ENCODE data around the gene CRACDL.
"Not testable (repeated sequence)": the region's sequence is repeated elsewhere in the genome, so short reads cannot be mapped to it uniquely, and the experiment has no call there.

The CRACDL gene

GRCh38 chr2:98882971-98883779, 52.9 kb downstream of the CRACDL start:
- no peak for TF ChIP-seq CTCF (IDR thresholded peaks at IDR 0.05)
- no peak for TF ChIP-seq ZFX (IDR thresholded peaks at IDR 0.05; ENCODE audit: borderline replicate concordance)
- no peak overlapping the region for H3K27ac ChIP-seq

DNA sequence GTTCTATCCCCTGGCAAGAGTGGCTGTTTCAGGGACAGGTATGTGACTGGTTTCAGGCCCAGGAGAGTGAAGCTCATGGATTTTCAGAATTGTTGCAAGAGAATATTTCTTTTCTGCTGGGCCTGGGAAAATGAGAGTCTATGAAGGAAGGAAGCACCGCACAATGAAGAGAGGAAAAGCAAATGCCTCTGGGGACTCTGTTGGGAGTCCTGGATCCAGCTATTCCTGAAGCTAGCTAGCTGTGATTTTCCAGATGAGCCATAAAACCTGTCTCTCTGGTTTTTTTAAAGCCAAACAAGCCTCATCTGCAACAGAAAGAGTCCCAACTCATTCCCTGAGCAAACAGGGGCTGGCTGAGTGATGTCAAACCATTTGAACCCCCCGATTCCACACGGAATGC, 53.7 kb downstream of the CRACDL start:
- H3K27ac ChIP-seq = no peak overlapping the region
- TF ChIP-seq ZFX (IDR thresholded peaks at IDR 0.05; ENCODE audit: borderline replicate concordance) = no peak
- no peak for TF ChIP-seq CTCF (IDR thresholded peaks at IDR 0.05)

DNA sequence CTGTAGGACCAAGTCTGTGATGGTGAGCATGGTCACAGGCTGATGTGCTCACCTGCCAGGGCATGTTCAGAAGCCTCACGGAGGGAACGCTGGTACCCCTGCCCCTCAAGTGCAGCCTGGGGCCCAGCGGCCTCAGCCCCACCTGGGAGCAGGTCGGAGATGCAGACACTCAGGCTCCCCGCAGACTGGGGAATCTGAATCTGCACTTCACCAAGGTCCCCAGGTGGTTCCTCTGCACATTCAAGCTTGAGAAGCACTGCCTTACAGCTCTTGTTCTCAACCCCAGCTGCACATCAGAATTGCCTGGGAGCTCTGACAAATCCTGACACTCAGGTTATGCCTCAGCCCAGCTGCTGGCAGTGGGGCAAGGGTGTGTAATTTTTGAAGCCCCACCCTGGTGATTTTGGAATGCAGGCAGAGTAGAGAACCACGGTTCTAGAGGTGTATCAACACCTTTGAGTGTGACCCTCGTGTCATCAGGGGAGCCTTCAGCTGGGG, 54.8 kb downstream of the CRACDL start:
- TF ChIP-seq CTCF (IDR thresholded peaks at IDR 0.05) (no peak), ZFX (IDR thresholded peaks at IDR 0.05; ENCODE audit: borderline replicate concordance) (no peak)
- H3K27ac ChIP-seq = no peak overlapping the region

GRCh38 chr2:98880266-98881152, 55.5 kb downstream of the CRACDL start:
- TF ChIP-seq CTCF (IDR thresholded peaks at IDR 0.05) = no peak
- TF ChIP-seq ZFX (IDR thresholded peaks at IDR 0.05; ENCODE audit: borderline replicate concordance) = no peak
- no peak overlapping the region for H3K27ac ChIP-seq

GRCh38 chr2:98877658-98878057, 58.4 kb downstream of the CRACDL start:
- H3K27ac ChIP-seq = not testable (repeated sequence)

DNA sequence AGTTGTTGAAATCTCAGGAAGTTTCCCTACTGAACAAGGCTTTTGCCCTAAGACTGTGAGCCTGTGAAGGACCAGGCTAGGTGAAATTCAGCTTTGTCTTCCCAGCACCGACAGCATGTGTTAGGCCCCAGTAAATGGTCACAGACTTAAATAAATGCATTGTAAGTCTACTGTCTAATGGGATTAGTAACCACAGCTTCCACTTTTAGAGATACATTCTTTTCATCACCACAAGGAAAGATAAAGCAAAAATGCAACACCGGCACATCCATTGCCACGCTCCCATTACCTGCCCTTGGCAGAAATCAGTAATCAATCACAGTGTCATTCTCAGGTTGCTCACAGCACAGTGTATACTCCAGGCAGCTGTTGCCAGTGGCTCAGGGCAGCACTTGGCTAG, 59.3 kb downstream of the CRACDL start:
- no peak overlapping the region for H3K27ac ChIP-seq
- TF ChIP-seq ZFX (IDR thresholded peaks at IDR 0.05; ENCODE audit: borderline replicate concordance) (no peak), CTCF (IDR thresholded peaks at IDR 0.05) (no peak)

DNA sequence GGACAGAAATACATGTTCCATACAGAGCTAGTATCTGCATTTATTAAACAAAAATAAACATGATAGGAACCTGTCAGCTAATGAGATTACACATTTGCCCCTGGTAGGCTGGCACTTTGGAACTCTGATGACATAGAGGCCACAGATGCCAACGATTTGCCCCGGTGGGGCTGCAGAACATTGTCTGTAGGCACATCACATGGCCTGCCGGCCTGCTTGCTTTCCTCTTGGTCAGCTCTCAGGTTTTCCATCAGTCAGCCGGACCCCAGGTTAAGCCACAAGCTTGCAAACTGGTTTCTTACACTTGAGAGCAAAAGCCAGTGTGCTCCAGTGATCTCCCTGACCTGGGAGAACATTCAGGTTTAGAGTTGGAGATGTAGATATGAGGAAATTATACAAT, 60.3 kb downstream of the CRACDL start:
- no peak overlapping the region for H3K27ac ChIP-seq
- no peak for TF ChIP-seq ZFX (IDR thresholded peaks at IDR 0.05; ENCODE audit: borderline replicate concordance)
- TF ChIP-seq CTCF (IDR thresholded peaks at IDR 0.05) = no peak
